ENCODE data around the gene MYO15B.
A peak's percentile ranks its signal among the peaks of the same experiment; 100 is the strongest.

MYO15B gene

DNA sequence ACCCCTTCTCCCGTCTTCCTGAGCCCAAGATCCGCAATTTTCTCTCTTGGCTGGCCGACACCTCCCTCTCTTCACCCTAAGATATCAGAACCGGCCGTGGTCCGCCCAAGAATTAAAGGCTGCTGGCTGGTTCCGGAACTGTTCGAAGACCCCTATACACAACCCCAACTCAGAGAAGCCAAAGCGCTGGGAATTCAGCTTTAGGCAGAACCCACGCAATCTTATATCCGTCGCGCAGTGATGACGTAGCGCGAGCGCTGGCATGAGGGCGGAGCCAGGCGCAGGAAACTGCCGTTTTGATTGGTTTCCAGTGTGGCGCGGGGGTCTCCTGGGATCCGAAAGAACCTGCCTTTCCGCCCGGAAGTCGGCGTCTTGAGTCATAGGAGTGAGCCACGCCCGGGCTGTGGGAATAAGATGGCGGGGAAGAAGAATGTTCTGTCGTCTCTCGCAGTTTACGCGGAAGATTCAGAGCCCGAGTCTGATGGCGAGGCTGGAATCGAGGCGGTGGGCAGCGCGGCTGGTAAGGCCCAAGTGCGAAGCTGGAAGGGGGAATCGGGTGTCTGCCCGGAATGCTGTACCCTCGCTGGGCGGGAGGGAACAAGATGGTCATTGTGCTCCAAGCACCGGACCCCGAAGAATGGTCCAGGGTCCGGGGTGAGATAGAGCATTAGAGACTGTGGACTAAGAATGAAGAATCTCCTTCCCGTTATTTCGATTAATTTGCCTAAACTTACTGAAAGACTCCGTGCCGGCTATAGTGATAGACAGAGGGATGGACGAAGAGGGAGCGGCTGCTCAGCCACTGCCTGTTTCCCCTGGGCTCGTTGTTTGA, 79.6 kb downstream of the MYO15B start, which contains the start of the genes RECQL5 and SAP30BP:
TSS of gene RECQL5 (minus strand) at position 196 of the 832 bp plus-strand sequence. CDS start 597 bp downstream, outside the sequence.
TSS of gene SAP30BP (plus strand) at position 380 of the 832 bp plus-strand sequence. CDS start at position 415, 35 bp downstream.
- peak; percentile 97 for DNase-seq (ENCODE audit: low read depth)

DNA sequence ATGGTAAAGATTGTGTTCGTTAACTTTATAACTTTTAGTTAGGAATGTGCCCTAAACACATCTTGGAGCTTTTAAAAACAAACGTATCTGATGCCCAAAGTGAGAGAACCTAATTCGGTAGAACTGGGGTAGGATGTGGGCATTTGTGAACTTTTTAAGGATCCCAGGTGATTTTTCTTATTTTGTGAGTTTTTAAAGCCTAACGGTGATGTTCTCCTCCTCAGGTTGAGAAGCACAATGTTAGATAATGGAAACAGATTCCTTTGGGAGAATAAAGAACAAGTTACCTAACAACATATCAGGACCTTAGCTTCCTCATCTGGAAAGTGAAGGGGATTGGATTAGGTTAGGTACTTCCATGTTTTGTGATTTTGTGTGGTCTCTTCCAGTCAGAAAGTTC, 80.2 kb downstream of the MYO15B start:
- DNase-seq (ENCODE audit: low read depth), result no peak

DNA sequence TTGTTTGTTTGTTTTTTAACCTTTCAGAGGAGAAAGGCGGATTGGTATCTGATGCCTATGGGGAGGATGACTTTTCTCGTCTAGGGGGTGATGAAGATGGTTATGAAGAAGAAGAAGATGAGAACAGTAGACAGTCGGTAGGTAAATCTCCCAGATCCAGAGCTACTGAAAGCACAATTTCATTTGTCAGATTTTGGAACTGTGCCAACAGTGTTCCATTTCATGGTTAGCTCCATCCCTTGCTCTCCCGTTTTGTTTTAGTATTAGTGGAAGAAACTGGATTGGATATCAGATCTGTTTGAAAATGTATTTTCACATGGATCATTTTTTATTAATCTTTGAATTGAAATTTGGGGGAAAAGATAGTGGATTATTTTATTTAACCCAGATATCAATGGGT, 80.9 kb downstream of the MYO15B start:
- no peak for DNase-seq (ENCODE audit: low read depth)

DNA sequence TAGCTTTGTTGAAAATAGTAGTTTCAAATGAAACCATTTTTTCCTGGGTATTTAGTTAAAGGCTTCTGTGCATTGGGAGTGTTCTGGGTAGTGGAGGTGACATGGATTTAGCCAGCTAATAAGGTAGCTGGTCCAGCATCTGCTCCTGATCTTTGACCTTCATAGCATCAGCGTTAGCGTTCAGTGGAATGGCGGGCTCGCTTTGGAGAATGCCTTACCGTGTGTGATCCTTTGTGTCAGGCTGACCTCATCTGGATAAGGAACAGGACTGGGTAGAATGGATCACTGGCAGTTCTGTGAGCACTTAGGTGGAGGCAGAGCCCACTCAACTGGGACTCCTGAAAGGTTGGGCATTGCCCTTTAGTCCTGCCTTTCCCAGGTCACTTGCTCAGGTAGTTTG, 83.3 kb downstream of the MYO15B start:
- DNase-seq (ENCODE audit: low read depth), result no peak

DNA sequence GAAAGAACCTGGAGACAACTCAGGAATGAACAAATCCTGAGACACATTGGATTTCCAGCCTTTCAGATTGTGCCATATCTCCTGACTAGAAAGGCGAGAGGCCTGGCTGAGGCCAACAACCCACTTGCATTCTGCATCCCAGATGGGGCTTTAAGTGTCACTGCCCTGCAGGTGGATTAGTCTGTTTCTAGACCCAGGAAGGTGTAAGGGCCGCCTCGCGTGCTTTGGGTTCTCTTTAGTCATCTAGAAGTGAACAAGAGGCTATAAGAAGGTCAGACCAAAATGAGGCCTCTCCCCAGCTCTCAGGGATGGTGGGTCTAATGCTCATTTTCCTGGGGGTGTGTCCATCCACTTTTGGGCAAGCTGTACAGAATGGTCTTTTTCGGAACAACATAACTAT, 84.4 kb downstream of the MYO15B start:
- DNase-seq (ENCODE audit: low read depth), result no peak

DNA sequence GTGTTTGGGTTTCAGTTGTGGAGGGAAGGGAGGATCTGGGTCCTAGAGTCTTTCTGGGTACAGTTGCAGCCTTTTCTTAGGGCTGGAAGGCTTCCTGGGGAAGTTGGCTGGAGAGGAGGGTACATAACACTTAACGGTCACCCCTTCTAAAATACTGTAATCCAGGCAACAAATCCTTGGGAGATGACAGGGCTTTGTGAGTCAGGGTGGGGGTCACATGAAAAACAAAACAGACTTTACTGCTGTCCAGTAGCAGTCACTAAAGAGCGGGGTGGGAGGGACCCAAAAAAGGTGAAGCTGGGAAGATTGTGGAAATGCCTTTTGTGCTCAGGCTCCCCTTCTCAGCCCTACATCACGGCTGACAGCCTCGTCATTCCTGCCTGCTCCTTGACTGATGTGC, 85.9 kb downstream of the MYO15B start:
- no peak for DNase-seq (ENCODE audit: low read depth)

Data from stimulated activated CD8-positive, alpha-beta memory T cell treated with anti-CD3 and anti-CD28 coated beads, Interleukin-12 subunit alpha, Interleukin-12 subunit beta, amount 100 ng/mL, for 1 hour (primary cell).